NCI-H69 (cell line): ENCODE results near the gene NRP2.

Source experiments
- DNase-seq: peaks from one replicate; lab custom pipeline; 2025; lab: John Stamatoyannopoulos, UW

NRP2 gene

GRCh38 chr2:205771666-205772065 is 89.4 kb downstream of the NRP2 start:
- DNase-seq = no peak

- DNase-seq = peak; percentile 60
These were observed 90.7 kb downstream of the NRP2 start for GRCh38 chr2:205772983-205773382.

- no peak for DNase-seq
These were observed 91.7 kb downstream of the NRP2 start for GRCh38 chr2:205773989-205774388.

GRCh38 chr2:205775097-205775877 is 93.0 kb downstream of the NRP2 start:
- DNase-seq = peak; percentile 90

GRCh38 chr2:205776139-205776538 is 93.8 kb downstream of the NRP2 start:
- peak; percentile 53 for DNase-seq

GRCh38 chr2:205776720-205777119 is 94.4 kb downstream of the NRP2 start:
- peak; percentile 77 for DNase-seq

- DNase-seq = no peak
These were observed 96.1 kb downstream of the NRP2 start for GRCh38 chr2:205778356-205778755.

GRCh38 chr2:205780645-205781044 is 98.3 kb downstream of the NRP2 start:
- DNase-seq = no peak

- DNase-seq = peak; percentile 57
These were observed 99.1 kb downstream of the NRP2 start for GRCh38 chr2:205781244-205781931.

GRCh38 chr2:205782941-205783340 is 100.6 kb downstream of the NRP2 start:
- DNase-seq = no peak

- DNase-seq = no peak
These were observed 101.7 kb downstream of the NRP2 start for GRCh38 chr2:205783872-205784499.

- no peak for DNase-seq
These were observed 103.4 kb downstream of the NRP2 start for GRCh38 chr2:205785507-205786260.

- DNase-seq = peak; percentile 14
These were observed 104.7 kb downstream of the NRP2 start for GRCh38 chr2:205786976-205787375.

- DNase-seq = no peak
These were observed 105.5 kb downstream of the NRP2 start for GRCh38 chr2:205787761-205788160.

GRCh38 chr2:205789906-205790305 is 107.6 kb downstream of the NRP2 start:
- DNase-seq = no peak

GRCh38 chr2:205792908-205793307 is 110.6 kb downstream of the NRP2 start:
- no peak for DNase-seq

- no peak for DNase-seq
These were observed 114.6 kb downstream of the NRP2 start for GRCh38 chr2:205796805-205797313.

GRCh38 chr2:205797866-205798265 is 115.6 kb downstream of the NRP2 start:
- DNase-seq = no peak

- DNase-seq = no peak
These were observed 117.9 kb downstream of the NRP2 start for GRCh38 chr2:205800224-205800623.

- DNase-seq = no peak
These were observed 118.5 kb downstream of the NRP2 start for GRCh38 chr2:205800773-205801172.

- DNase-seq = peak; percentile 56
These were observed 119.8 kb downstream of the NRP2 start for GRCh38 chr2:205802065-205802464.

- no peak for DNase-seq
These were observed 120.6 kb downstream of the NRP2 start for GRCh38 chr2:205802941-205803340.
